Fibroblast of skin of right biceps (primary cell): ENCODE results near the gene DOHH.
A peak's percentile ranks its signal among the peaks of the same experiment; 100 is the strongest.

Source experiments
- DNase-seq: peaks from one replicate; pipeline ENCODE4 v3.0.0-alpha.2; 2013

The DOHH gene

GRCh38 chr19:3476830-3477229 lies 23.6 kb downstream of the DOHH start:
- no peak for DNase-seq

- no peak for DNase-seq
Observed at GRCh38 chr19:3475449-3475848, 25.0 kb downstream of the DOHH start.

DNA sequence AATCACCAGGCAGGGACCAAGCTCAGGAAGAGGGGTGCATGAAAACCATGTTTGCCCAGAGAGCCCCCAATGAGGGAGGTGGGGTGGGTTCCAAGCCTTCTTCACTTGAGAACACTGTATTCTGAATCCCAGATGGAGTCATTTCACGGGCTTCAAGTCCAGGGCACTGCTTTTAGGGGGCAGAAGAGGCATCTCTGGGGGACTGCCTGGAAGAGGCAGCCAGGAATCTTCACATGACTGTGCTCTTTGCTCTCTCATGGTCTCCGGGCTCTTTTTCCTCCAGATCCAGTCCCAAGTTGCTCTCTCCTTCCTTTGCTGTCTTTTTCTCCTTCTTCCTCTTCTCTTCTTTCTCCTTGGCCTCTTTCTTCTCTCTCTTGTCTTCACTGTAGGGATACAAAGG lies 25.9 kb downstream of the DOHH start:
- DNase-seq: no peak

- DNase-seq: no peak
Observed at GRCh38 chr19:3474010-3474409, 26.5 kb downstream of the DOHH start.

DNA sequence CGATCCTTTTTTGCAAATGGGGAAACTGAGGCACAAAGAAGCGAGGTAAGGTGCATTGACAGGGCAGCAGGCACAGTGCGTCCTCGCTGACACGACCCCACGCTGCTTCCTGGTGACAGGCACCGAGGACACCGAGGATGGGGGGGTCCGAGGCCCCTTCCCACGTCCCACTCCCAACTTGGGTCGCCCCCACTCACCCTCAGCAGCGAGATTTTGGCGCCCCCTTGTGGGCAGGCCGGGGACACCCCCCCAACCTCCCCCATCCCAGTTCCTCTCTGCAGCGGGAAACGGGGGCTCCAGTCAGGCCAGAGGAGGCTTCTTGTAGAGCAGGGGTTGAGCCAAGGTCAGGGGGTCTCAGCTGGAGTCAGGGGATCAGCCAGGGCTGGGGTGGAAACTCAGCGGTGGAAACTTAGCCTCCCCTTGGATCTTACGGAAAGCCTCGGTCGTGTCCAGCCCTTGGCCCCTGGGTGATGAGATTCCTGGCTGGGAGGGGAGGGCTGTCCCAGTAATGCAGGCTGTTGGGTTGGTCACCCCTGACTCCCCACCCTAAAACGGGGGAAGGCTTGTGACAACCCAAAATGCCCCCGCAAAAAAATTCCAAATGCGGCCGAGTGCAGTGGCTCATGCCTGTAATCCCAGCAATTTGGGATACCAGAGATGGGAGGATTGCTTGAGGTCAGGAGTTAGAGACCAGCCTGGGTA lies 28.4 kb downstream of the DOHH start:
- no peak for DNase-seq

GRCh38 chr19:3470500-3471128 lies 29.9 kb downstream of the DOHH start:
- DNase-seq: no peak

- DNase-seq: no peak
Observed at GRCh38 chr19:3469638-3470499, 30.6 kb downstream of the DOHH start.

DNA sequence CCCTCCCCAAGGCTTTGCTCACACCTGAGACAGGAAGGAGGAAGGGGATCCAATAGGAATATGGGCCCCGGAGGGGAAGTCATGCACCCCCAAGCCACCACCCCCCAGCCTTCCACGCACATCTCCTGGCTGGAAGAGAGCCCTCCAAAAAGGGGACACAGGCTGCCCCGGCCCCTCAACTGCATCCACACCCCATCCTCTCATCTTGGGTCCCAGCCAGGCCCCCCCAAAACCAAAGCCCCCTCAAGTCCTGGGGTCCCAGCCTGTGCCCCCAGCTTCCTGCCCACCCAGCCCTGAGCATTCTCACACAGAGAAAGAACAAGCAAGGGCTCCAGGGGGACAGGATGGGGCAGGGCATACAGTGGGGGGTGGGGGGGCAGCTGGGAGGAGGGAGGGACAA lies 32.3 kb downstream of the DOHH start:
- no peak for DNase-seq

DNA sequence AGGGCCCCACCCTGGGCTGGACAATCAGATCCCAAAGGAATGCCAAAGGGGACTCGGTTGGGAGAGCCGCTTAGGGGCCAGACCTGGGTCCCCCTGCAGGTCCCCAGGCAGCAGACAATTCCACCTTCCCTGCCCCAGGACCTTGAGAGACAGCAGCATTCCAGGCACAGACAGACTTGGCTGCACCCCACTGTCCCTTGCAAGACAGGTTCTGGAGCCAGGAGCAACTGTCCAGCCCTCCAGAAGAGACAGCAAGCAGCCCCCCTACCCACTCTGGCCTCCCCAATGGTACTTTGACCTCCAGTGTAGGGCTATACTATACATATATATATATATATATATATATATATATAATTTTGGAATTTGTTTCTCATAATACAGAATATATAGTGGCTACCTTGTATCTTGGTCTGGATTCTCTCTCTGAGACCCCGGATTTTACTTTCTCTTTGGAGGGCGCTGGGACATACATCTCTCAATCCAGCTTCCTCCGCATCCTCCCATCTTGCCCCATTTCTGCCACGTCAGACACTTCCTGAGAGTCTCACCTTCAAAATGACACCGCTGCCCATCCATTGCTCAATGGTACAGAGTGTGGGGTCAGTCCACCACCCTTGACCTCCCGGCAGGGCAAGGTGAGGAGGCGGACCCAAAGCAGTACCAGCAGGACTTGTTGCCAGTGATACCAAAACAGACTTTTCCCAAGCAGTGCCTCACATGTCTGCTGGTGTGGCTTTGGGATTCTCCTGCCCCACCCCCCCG lies 32.9 kb downstream of the DOHH start:
- no peak for DNase-seq

GRCh38 chr19:3466635-3467034 lies 33.8 kb downstream of the DOHH start:
- DNase-seq: no peak

GRCh38 chr19:3465552-3465951 lies 34.9 kb downstream of the DOHH start:
- DNase-seq: no peak

DNA sequence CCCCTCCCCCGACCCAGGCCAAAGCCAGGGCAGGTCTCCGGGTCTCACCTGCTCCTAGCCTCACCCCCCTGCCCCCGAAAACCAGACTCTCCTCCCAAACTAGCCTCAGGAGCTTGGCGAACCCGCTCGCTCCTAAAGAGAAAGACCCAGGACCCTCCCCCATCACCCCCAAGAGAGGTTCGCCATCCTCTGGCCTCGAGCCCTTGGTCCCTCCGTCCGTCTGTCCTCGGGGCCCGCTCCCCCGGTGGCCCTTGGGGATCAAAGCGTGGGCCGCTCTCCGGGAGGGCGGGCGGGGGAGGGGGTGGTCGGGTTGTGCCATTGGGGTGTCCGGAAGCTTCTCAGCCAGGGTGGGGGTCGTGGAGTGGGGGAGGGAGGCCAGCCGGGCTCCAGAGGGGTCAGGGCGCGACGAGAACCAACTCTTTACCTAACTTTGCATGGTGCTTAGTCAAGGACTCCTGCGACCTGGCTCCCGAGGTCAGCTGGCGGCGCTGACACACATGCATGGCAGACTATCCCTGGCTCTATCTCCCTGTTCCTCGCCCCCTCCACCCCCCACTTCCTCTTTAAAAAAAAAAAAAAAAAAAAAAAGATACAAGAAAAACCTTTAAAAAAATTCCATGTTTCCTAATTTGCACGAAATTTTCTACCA lies 35.8 kb downstream of the DOHH start:
- DNase-seq: peak; percentile 36

DNA sequence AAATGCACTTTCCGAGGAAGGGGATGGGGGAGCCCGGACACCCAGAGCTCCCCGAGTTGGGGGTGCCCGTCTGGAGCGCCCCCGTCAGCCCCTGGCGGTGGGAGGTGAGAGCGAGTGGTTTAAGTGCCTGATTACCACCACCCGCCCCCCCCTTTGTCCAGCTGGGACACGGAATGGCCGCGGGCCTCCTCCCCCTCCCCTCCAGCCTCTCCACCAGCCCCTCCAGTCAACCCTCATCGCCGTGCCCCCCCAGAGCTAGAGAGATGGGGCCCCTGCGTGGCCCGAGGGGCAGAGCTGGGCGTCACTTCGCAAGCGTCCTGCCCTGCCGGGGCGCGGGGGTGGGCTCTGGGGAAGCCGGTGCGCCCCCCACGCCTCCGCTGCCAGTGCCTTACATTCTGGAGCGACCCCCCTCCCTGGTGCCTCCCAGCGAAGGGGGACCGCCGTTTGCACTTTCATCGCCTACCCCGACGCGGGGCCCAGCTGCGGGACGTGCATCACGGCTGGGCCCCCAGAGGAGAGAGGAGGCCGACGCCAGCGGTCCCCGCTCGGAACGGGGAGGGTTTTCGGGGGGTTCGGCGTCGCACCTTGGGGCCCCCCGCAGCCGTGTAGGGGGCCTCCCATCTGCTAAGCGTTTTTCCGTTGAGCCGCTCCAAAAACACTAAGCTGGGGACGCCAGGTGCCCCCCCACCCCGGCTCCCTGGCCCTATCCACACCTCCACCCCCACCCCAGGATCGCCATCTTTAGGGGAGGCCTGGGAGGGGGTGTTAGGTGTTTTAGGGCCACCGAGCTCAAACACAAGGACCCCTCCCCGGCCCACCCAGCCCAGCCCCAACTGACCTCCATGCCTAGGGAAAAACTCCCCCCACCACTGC lies 36.5 kb downstream of the DOHH start:
- no peak for DNase-seq

- no peak for DNase-seq
Observed at GRCh38 chr19:3462991-3463713, 37.3 kb downstream of the DOHH start.

- DNase-seq: no peak
Observed at GRCh38 chr19:3459965-3460582, 40.4 kb downstream of the DOHH start.

- peak; percentile 90 for DNase-seq
Observed at GRCh38 chr19:3459089-3459881, 41.2 kb downstream of the DOHH start.

GRCh38 chr19:3458229-3459088 lies 42.0 kb downstream of the DOHH start:
- peak; percentile 69 for DNase-seq

DNA sequence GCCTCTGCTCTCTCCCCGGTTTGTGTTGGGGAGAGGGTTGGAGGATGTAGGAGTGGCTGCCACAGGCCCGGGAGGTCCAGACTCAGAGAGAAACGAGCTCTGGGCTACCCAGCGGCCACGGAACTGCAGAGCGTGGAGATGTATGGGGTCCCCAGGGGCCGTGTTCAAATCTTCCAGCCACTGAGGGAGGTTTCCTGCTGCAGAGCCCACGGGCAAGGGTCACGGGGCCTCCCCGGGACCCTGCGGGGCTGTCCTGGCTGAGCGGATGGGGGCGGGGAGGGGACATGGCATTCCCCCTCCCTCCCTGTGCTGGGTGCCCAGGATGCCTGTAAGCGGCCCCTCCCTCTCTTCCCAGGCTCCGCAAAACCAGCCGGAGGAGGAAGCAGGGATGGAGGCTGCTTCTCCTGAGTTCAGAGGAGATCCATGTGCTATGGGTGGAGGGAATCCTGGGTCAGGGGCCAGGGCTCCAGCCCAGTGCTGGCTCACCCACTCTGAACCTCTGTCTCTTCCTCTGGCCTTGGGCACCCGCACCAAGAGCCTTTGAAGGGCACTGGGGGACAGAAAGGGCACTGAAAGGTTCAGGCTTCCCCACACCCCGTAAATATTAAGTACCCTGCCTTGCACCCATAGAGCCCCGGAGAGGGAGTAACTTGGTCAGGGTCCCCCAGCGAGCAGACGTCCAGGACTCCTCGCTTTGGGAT lies 42.8 kb downstream of the DOHH start:
- DNase-seq: peak; percentile 41
